CD4-positive, CD25-positive, alpha-beta regulatory T cell (primary cell): ENCODE measurements around the gene CFAP46. TPM values are rescaled to one million over a fixed set of nuclear protein-coding genes. Genes with fewer than 3 reads are reported as not detected.

Experiments
- ATAC-seq, 2 donors: fragments of 150-1000 bp; cut with Tn5 transposase; one replicate each; pipeline ENCODE4 v1.10.0; 2021; ENCODE audit warnings: low read depth in 2 of 2, moderate number of reproducible peaks in 2 of 2, moderate library complexity in 1 of 2
- DNase-seq, 3 donors: peaks; one replicate each; pipeline versions ENCODE4 v3.0.0 to v3.0.0-alpha.2; 2012 to 2022; ENCODE audit warnings: mixed read lengths in 1 of 3
- H3K27ac ChIP-seq: one replicate; pipeline ENCODE4 v1.7.0; 2013; ENCODE audit warnings: mild to moderate bottlenecking, low read length; ENCODE audit not compliant: insufficient read depth, poor library complexity, severe bottlenecking
- H3K27me3 ChIP-seq: one replicate; pipeline ENCODE4 v1.7.0; 2013; ENCODE audit warnings: low read length; ENCODE audit not compliant: control insufficient read depth, insufficient read depth
- H3K36me3 ChIP-seq: one replicate; pipeline ENCODE4 v1.7.0; 2013; ENCODE audit warnings: mild to moderate bottlenecking, low read length, moderate library complexity; ENCODE audit not compliant: control insufficient read depth, insufficient read depth
- H3K4me1 ChIP-seq: 2 replicates; pipeline ENCODE4 v1.7.0; 2013; ENCODE audit warnings: mild to moderate bottlenecking, low read length; ENCODE audit not compliant: insufficient read depth, control insufficient read depth, poor library complexity, severe bottlenecking
- H3K4me3 ChIP-seq: one replicate; pipeline ENCODE4 v1.7.0; 2013; ENCODE audit warnings: low read depth, mild to moderate bottlenecking, low read length, moderate library complexity
- H3K9me3 ChIP-seq, 2 experiments: 1 replicate in 1 of 2; 2 replicates in 1 of 2; pipeline ENCODE4 v1.7.0; 2013; ENCODE audit warnings: low read length in 2 of 2, mild to moderate bottlenecking in 1 of 2, moderate library complexity in 1 of 2; ENCODE audit not compliant: control insufficient read depth in 2 of 2
- H3K27ac Mint-ChIP-seq, 3 donors: one replicate each; pipeline ENCODE4 v1.8.0; 2020 to 2022; ENCODE audit warnings: mild to moderate bottlenecking in 3 of 3, mixed read lengths in 3 of 3, moderate library complexity in 2 of 3
- H3K27me3 Mint-ChIP-seq: one replicate; pipeline ENCODE4 v1.8.0; 2022; ENCODE audit warnings: mild to moderate bottlenecking, mixed read lengths
- H3K36me3 Mint-ChIP-seq: one replicate; pipeline ENCODE4 v1.8.0; 2020; ENCODE audit warnings: mixed read lengths
- H3K4me1 Mint-ChIP-seq, 4 donors: one replicate each; pipeline ENCODE4 v1.8.0; 2020 to 2022; ENCODE audit warnings: mixed read lengths in 4 of 4, mild to moderate bottlenecking in 1 of 4
- H3K4me3 Mint-ChIP-seq, 4 donors: one replicate each; pipeline ENCODE4 v1.8.0; 2020 to 2022; ENCODE audit warnings: mild to moderate bottlenecking in 4 of 4, mixed read lengths in 4 of 4, moderate library complexity in 3 of 4
- H3K9me3 Mint-ChIP-seq, 7 donors: one replicate each; pipeline ENCODE4 v1.8.0; 2020 to 2022; ENCODE audit warnings: mixed read lengths in 7 of 7, mild to moderate bottlenecking in 3 of 7, moderate library complexity in 2 of 7
- polyA plus RNA-seq, 4 donors: library from polyadenylated mRNA; unstranded; fragments of 300-500 nt; fragmentation: Illumina TruSeq; gene quantifications; one replicate each; pipeline ENCODE4 v1.2.3, GENCODE V29; 2021
- total RNA-seq: library from RNA; stranded (reverse); gene quantifications from one replicate; pipeline ENCODE4 v1.2.3, GENCODE V29; 2022

CFAP46 gene
- total RNA-seq = not detected
- not detected for polyA plus RNA-seq

DNA sequence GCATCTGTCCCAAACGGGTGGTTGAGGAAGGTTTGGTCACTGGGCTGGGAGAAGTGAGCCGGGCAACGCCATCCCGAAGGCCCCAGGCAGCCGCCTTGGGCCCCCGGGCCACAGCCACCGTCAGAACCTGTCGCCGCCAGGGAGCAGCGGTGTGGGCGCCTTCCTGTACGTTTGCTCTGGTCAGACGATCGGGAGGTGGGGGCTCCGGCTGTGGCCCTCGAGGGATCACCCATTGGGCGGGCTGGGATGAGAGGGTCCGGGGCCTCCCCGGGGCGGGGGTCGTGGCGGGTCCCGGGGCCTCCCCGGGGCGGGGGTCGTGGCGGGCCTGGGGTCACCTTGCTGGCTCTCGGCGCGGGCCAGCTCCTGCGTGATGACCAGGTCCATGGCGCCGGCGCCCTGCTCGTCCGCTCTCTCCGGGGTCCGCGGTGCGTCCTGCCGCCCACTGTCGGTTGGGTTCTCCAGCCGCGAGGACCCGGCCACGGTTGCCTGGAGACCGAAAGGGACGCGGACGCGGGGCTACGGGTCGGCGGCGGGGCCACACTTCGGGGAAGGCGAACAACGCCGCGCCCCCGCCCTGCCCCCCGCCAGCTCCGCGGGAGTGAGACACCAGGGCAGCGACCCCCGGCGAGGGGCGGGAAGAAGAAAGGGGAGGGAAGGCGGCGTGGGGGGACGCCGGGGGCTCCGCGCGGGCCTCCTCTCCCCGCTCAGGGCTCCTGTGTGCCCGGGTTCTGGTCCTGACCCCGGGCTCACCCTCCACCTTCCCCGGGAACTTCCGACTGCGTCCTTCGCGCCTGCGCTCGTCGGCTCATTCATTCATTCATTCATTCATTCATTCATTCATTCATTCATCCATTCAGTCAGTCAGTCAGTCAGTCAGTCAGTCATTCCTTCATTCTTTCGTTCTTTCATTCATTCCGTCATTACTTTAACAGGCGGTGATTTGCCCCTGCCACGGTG is at the start of gene CFAP46:
CFAP46 (minus strand) TSS at position 470 of the 957 bp plus-strand sequence; CDS start at position 384, 86 bp downstream.
- no peak within 1 kb of the TSS for H3K27ac Mint-ChIP-seq
- no peaks in the 10 kb centered on the region for H3K4me1 ChIP-seq
- H3K9me3 ChIP-seq = no peaks in the 10 kb centered on the region
- ATAC-seq = no peak
- H3K36me3 ChIP-seq = no peaks in the 10 kb centered on the region
- peaks cover 0 to 11% (median 0%) of the 10 kb centered on the region in 4 donors for H3K4me1 Mint-ChIP-seq
- H3K4me3 ChIP-seq = no peak within 1 kb of the TSS
- H3K27me3 ChIP-seq = peaks cover 3% of the 10 kb centered on the region
- H3K36me3 Mint-ChIP-seq = no peaks in the 10 kb centered on the region
- peaks cover 0 to 3% (median 0%) of the 10 kb centered on the region in 7 donors for H3K9me3 Mint-ChIP-seq
- H3K27me3 Mint-ChIP-seq = peaks cover 18% of the 10 kb centered on the region
- H3K4me3 Mint-ChIP-seq = peak within 1 kb of the TSS in 2 of 4 donors; percentile 53 to 68
- no peak within 1 kb of the TSS for H3K27ac ChIP-seq
- no peak for DNase-seq

DNA sequence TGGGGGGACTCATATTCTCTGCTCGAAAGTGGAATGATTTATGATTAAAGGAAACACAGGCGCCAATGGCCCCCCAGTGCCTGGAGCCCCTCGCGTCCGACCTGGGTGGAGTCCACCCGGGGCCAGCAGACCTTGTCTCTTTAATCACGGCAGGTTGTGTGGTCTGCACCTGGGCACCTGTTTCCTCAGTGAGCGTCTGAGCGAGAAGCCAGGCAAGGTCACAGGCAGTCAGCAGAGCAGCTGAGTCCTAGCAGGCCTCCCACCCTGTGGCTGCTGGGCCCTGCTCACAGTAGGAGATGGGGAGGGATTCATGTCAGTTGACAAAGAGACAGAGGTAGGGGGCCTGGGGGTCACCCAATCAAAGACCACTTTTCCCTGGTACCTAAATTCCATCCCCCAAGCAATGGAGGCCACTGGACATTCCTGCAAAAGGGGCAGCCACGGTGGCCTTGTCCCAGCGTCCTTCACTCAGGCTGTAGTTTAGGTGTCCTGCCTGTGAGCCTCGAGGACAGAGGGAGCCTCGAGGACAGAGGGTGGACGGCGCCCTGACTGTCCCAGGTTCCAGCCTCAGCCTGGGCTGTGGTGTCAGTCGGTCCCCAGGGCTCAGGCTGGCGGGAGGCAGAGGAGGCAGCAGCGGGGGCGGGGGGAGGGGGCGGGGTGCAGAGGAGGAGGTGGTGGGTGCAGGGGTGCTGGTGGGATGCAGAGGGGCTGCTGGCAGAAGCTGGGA is 49.5 kb upstream of the CFAP46 start:
- Histone ChIP-seq H3K27me3 (no peaks in the 10 kb centered on the region), H3K4me3 (no peak overlapping the region), H3K4me1 (no peaks in the 10 kb centered on the region), H3K36me3 (no peaks in the 10 kb centered on the region), H3K9me3 (no peaks in the 10 kb centered on the region), H3K27ac (no peak overlapping the region)
- no peak overlapping the region for H3K4me3 Mint-ChIP-seq
- DNase-seq = no peak
- no peak overlapping the region for H3K27ac Mint-ChIP-seq
- no peaks in the 10 kb centered on the region for H3K36me3 Mint-ChIP-seq
- no peaks in the 10 kb centered on the region for H3K9me3 Mint-ChIP-seq
- ATAC-seq = no peak
- peaks cover 0 to 5% (median 0%) of the 10 kb centered on the region in 4 donors for H3K4me1 Mint-ChIP-seq
- no peaks in the 10 kb centered on the region for H3K27me3 Mint-ChIP-seq

- peaks cover 0 to 5% (median 0%) of the 10 kb centered on the region in 4 donors for H3K4me1 Mint-ChIP-seq
- no peaks in the 10 kb centered on the region for H3K27me3 ChIP-seq
- no peaks in the 10 kb centered on the region for H3K36me3 Mint-ChIP-seq
- H3K4me1 ChIP-seq = no peaks in the 10 kb centered on the region
- ATAC-seq (peak in 1 of 2 donors; percentile 14), DNase-seq (no peak)
- H3K27ac ChIP-seq = no peak overlapping the region
- no peak overlapping the region for H3K4me3 ChIP-seq
- H3K9me3 Mint-ChIP-seq = no peaks in the 10 kb centered on the region
- no peaks in the 10 kb centered on the region for H3K27me3 Mint-ChIP-seq
- no peak overlapping the region for H3K27ac Mint-ChIP-seq
- H3K36me3 ChIP-seq = no peaks in the 10 kb centered on the region
- no peak overlapping the region for H3K4me3 Mint-ChIP-seq
- H3K9me3 ChIP-seq = no peaks in the 10 kb centered on the region
These were observed 48.5 kb upstream of the CFAP46 start for GRCh38 chr10:132990684-132991545.

- peak overlapping the region in 1 of 3 donors; percentile 26 for H3K27ac Mint-ChIP-seq
- H3K4me1 Mint-ChIP-seq = peaks cover 0 to 5% (median 0%) of the 10 kb centered on the region in 4 donors
- H3K4me3 Mint-ChIP-seq = no peak overlapping the region
- no peaks in the 10 kb centered on the region for H3K9me3 Mint-ChIP-seq
- no peaks in the 10 kb centered on the region for H3K27me3 Mint-ChIP-seq
- ATAC-seq = no peak
- no peaks in the 10 kb centered on the region for H3K36me3 Mint-ChIP-seq
- no peaks in the 10 kb centered on the region for H3K36me3 ChIP-seq
- no peaks in the 10 kb centered on the region for H3K9me3 ChIP-seq
- H3K27me3 ChIP-seq = no peaks in the 10 kb centered on the region
- H3K4me3 ChIP-seq = no peak overlapping the region
- H3K27ac ChIP-seq = no peak overlapping the region
- H3K4me1 ChIP-seq = no peaks in the 10 kb centered on the region
- no peak for DNase-seq
These were observed 47.4 kb upstream of the CFAP46 start for GRCh38 chr10:132989476-132990415.

GRCh38 chr10:132988988-132989387 is 46.6 kb upstream of the CFAP46 start:
- H3K9me3 Mint-ChIP-seq = no peaks in the 10 kb centered on the region
- peaks cover 0 to 5% (median 0%) of the 10 kb centered on the region in 4 donors for H3K4me1 Mint-ChIP-seq
- Histone ChIP-seq H3K27ac (no peak overlapping the region), H3K4me3 (no peak overlapping the region), H3K36me3 (no peaks in the 10 kb centered on the region), H3K4me1 (no peaks in the 10 kb centered on the region), H3K9me3 (no peaks in the 10 kb centered on the region), H3K27me3 (no peaks in the 10 kb centered on the region)
- H3K27ac Mint-ChIP-seq = no peak overlapping the region
- no peak for DNase-seq
- H3K27me3 Mint-ChIP-seq = no peaks in the 10 kb centered on the region
- no peaks in the 10 kb centered on the region for H3K36me3 Mint-ChIP-seq
- ATAC-seq = no peak
- no peak overlapping the region for H3K4me3 Mint-ChIP-seq

DNA sequence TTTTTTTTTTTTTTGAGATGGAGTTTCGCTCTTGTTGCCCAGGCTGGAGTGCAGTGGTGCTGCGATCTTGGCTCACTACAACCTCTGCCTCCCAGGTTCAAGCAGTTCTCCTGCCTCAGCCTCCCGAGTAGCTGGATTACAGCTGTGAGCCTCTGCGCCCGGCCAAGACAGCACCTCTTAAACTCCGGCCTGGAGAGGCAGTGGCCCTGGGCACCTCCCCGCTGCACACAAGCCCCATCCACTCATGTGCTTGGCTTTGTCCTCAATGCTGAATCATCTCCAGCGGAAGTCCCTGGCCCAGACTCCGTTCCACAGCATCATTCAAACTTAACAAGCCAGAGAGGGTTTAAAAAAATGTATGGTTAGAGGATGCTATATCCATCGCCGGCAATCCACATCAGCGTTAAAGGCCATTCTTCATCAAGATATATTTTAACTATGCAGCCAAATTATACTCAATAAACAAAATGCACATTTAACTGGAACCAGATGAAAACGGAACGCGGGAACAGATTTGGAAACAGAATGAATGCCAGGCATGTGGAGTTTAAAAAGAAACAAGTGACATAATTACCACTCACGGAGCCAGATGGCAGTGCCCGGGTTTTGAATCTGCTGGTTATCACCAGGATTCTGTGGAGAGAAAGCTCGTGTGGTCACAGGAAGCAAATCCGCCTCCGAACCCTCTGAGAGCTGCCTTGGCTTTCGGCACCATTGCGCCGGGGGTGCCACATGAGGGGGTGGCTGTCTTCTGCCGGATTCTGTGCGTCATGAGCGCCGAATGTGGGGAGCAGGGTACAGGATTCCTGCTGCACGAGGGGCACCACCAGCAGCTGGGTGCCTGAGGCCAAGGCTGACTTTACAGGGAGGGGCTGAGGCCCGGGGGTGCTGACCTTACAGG is 45.6 kb upstream of the CFAP46 start:
- DNase-seq = no peak
- Mint-ChIP-seq H3K9me3 (peaks cover 0 to 2% (median 0%) of the 10 kb centered on the region in 7 donors), H3K27ac (no peak overlapping the region), H3K4me3 (no peak overlapping the region), H3K4me1 (peaks cover 0 to 3% (median 0%) of the 10 kb centered on the region in 4 donors), H3K36me3 (no peaks in the 10 kb centered on the region), H3K27me3 (no peaks in the 10 kb centered on the region)
- Histone ChIP-seq H3K27ac (no peak overlapping the region), H3K36me3 (no peaks in the 10 kb centered on the region), H3K4me1 (no peaks in the 10 kb centered on the region), H3K9me3 (no peaks in the 10 kb centered on the region), H3K27me3 (no peaks in the 10 kb centered on the region), H3K4me3 (no peak overlapping the region)
- no peak for ATAC-seq
